Mucosa of stomach (tissue), 1 donor: ENCODE measurements around the gene NBEAL2.
"Not testable (repeated sequence)": the region's sequence is repeated elsewhere in the genome, so short reads cannot be mapped to it uniquely, and the experiment has no call there.

Experiments
- H3K27me3 ChIP-seq: one replicate; pipeline ENCODE4 v1.7.0; 2013; ENCODE audit warnings: mild to moderate bottlenecking, low read length; ENCODE audit not compliant: control insufficient read depth, insufficient read depth
- H3K36me3 ChIP-seq: one replicate; pipeline ENCODE4 v1.7.0; 2013; ENCODE audit warnings: low read length; ENCODE audit not compliant: control insufficient read depth, insufficient read depth
- H3K4me1 ChIP-seq: one replicate; pipeline ENCODE4 v1.7.0; 2013; ENCODE audit warnings: mild to moderate bottlenecking, low read length; ENCODE audit not compliant: control insufficient read depth, insufficient read depth
- H3K4me3 ChIP-seq: one replicate; pipeline ENCODE4 v1.7.0; 2013; ENCODE audit warnings: low read length
- H3K9ac ChIP-seq: one replicate; pipeline ENCODE4 v1.7.0; 2013; ENCODE audit warnings: mild to moderate bottlenecking, low read length, moderate library complexity
- H3K9me3 ChIP-seq: one replicate; pipeline ENCODE4 v1.7.0; 2013; ENCODE audit warnings: mild to moderate bottlenecking, low read length, moderate library complexity; ENCODE audit not compliant: control insufficient read depth
- donor health status: Pancreatic carcinoma.

The NBEAL2 gene

DNA sequence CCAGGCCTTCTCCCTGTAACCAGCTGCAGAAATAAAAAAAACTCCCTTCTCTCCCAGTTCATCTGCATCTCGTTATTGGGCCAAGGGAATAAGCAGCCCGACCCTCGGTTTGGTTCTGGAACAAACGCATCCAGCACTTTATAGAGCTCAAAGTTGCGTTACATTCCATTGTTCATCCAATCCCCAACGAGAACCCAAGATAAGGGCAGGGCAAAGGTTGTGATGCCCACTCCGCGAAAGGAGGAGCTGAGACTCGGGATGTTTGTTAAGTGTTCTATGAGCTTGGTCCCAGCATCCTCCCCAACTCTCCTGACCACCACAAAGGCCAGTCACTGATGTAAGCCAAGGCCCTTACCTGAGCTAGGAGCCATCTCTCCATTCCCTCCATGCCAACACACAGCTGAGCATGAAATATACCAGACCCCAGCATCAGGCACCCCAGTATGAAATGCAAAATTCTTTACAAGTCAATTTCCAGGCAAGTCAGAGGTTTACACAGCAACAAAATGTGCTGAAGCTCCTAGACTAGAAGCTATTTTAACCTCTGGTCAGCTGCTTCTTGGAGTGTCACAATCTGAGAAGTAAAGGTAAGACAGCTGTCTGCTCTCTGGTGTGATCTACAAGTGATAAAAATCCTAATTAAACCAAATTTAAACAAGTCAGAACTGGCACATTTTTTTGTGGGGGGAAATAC, 20.9 kb upstream of the NBEAL2 start:
- H3K4me1 ChIP-seq = peaks cover 70% of the 10 kb centered on the region

DNA sequence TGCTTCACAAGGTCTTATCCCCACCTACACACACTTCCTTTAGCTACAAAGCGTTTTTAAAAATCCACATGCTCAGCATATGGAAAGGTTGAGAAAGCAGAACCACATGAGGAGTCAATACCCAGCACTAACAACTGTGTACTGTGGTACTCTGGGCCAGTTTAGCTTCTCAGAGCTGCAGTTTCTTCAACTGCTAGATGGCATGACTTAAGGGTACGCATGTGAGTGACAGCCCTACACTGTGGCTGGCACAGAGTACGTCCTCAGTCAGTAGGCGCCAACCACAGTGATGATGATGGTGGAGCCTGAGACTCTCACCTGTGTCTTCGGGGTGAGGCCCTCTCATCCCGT, 20.3 kb upstream of the NBEAL2 start:
- Histone ChIP-seq H3K36me3 (no peaks in the 10 kb centered on the region), H3K27me3 (no peaks in the 10 kb centered on the region), H3K4me1 (peaks cover 65% of the 10 kb centered on the region), H3K9ac (no peak overlapping the region), H3K9me3 (no peaks in the 10 kb centered on the region), H3K4me3 (no peak overlapping the region)

More for the DNA sequence above, 20.9 kb upstream of the NBEAL2 start:
- Histone ChIP-seq H3K27me3 (no peaks in the 10 kb centered on the region), H3K9ac (no peak overlapping the region), H3K36me3 (no peaks in the 10 kb centered on the region), H3K4me3 (no peak overlapping the region), H3K9me3 (no peaks in the 10 kb centered on the region)

- no peaks in the 10 kb centered on the region for H3K27me3 ChIP-seq
- peaks cover 61% of the 10 kb centered on the region for H3K4me1 ChIP-seq
- no peaks in the 10 kb centered on the region for H3K36me3 ChIP-seq
- no peaks in the 10 kb centered on the region for H3K9me3 ChIP-seq
- H3K9ac ChIP-seq = no peak overlapping the region
- H3K4me3 ChIP-seq = no peak overlapping the region
Observed at GRCh38 chr3:46960081-46960701, 19.3 kb upstream of the NBEAL2 start.

GRCh38 chr3:46960835-46961234, 18.6 kb upstream of the NBEAL2 start:
- H3K27me3 ChIP-seq = no peaks in the 10 kb centered on the region
- H3K9me3 ChIP-seq = no peaks in the 10 kb centered on the region
- H3K4me3 ChIP-seq = no peak overlapping the region
- no peaks in the 10 kb centered on the region for H3K36me3 ChIP-seq
- no peak overlapping the region for H3K9ac ChIP-seq
- peaks cover 55% of the 10 kb centered on the region for H3K4me1 ChIP-seq

GRCh38 chr3:46962427-46962826, 17.0 kb upstream of the NBEAL2 start:
- H3K9ac ChIP-seq = no peak overlapping the region
- H3K9me3 ChIP-seq = no peaks in the 10 kb centered on the region
- no peaks in the 10 kb centered on the region for H3K27me3 ChIP-seq
- no peaks in the 10 kb centered on the region for H3K36me3 ChIP-seq
- no peak overlapping the region for H3K4me3 ChIP-seq
- H3K4me1 ChIP-seq = peaks cover 55% of the 10 kb centered on the region

GRCh38 chr3:46962990-46963389, 16.5 kb upstream of the NBEAL2 start:
- H3K9me3 ChIP-seq = no peaks in the 10 kb centered on the region
- no peak overlapping the region for H3K9ac ChIP-seq
- H3K36me3 ChIP-seq = no peaks in the 10 kb centered on the region
- no peak overlapping the region for H3K4me3 ChIP-seq
- H3K4me1 ChIP-seq = peaks cover 56% of the 10 kb centered on the region
- no peaks in the 10 kb centered on the region for H3K27me3 ChIP-seq

DNA sequence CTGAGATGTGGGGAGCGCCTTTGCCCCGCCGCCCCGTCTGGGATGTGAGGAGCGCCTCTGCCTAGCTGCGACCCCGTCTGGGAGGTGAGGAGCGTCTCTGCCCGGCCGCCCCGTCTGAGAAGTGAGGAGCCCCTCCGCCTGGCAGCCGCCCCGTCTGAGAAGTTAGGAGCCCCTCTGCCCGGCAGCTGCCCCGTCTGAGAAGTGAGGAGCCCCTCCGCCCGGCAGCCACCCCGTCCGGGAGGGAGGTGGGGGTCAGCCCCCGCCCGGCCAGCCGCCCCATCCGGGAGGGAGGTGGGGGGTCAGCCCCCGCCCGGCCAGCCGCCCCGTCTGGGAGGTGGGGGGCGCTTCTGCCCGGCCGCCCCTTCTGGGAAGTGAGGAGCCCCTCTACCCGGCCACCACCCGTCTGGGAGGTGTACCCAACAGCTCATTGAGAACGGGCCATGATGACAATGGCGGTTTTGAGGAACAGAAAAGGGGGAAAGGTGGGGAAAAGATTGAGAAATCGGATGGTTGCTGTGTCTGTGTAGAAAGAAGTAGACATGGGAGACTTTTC, 15.4 kb upstream of the NBEAL2 start:
- not testable (repeated sequence) for H3K27me3 ChIP-seq, H3K4me3 ChIP-seq, H3K9me3 ChIP-seq, H3K36me3 ChIP-seq, H3K9ac ChIP-seq
- H3K4me1 ChIP-seq = peaks cover 58% of the 10 kb centered on the region

GRCh38 chr3:46965151-46965550, 14.3 kb upstream of the NBEAL2 start:
- H3K27me3 ChIP-seq = no peaks in the 10 kb centered on the region
- no peaks in the 10 kb centered on the region for H3K36me3 ChIP-seq
- H3K9ac ChIP-seq = no peak overlapping the region
- H3K9me3 ChIP-seq = no peaks in the 10 kb centered on the region
- no peak overlapping the region for H3K4me3 ChIP-seq
- peaks cover 48% of the 10 kb centered on the region for H3K4me1 ChIP-seq

- H3K9ac ChIP-seq = no peak overlapping the region
- H3K36me3 ChIP-seq = no peaks in the 10 kb centered on the region
Observed at GRCh38 chr3:46966811-46967210, 12.7 kb upstream of the NBEAL2 start.

DNA sequence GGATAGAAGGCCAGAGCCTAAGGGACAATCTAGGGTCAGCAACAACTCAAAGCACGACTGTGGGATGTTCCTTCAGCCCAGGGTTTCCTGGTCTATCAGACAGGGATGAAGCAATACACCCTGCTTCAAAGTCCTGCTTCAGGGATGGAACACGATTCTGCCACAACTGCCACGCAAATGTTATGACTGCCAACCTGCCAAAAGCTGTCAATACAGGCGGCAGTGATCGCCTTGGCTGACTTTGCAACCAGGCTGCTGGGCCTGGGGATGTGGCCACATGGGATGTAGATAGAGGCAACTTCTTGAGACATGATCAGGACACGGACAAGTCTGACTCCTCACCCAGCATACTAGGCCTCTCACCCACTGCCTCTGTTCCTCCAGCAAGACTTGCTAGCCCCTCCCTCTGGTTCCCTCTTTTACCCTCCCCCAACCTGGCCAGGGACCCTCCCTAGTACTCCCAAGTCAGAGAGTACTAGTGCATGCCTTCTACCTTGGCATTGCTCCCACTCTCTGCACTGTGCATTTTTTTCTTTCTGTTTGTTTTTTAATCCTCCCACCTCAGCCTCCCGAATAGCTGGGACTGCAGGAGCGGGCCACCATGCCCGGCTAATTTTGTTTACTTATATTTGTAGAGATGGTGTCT, 10.6 kb upstream of the NBEAL2 start:
- Histone ChIP-seq H3K4me1 (peaks cover 49% of the 10 kb centered on the region), H3K9ac (no peak overlapping the region)

More at GRCh38 chr3:46966811-46967210, 12.7 kb upstream of the NBEAL2 start:
- Histone ChIP-seq H3K4me3 (no peak overlapping the region), H3K27me3 (no peaks in the 10 kb centered on the region), H3K4me1 (peaks cover 49% of the 10 kb centered on the region), H3K9me3 (no peaks in the 10 kb centered on the region)

DNA sequence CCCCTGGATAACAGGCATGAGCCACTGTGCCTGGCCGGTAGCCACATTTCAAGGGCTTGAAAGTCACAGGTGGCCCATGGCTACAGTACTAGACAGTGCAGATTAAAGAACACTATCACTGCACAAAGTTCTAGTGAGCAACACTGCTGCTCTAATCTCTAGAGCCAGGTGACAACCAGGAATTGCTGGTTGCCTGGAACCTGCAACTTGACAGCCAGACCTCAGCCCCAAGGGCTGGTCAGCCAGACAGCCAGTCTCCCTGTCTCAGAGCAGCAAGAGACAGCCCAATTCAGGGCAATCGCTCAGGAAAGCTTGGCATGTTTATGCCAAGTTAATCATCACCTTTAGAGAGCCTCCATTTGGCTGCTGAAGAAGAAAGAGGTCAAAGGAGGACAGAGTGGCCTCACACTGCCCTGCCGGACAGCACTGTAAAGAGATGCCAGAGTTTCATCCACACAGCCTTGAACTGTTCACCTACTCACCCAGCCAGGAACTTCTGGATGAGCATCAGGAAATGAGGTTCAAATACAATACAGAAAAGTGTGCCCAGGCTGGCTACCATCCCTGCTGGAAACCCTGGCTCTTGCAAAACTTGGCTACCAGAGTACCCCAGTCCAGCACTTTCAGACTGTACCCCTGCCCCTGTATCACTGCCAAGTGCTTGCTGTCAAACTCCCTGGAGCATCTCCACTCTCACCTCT, 8.9 kb upstream of the NBEAL2 start:
- Histone ChIP-seq H3K4me1 (peaks cover 49% of the 10 kb centered on the region), H3K27me3 (no peaks in the 10 kb centered on the region), H3K4me3 (no peak overlapping the region), H3K36me3 (no peaks in the 10 kb centered on the region), H3K9ac (no peak overlapping the region), H3K9me3 (no peaks in the 10 kb centered on the region)

More for the DNA sequence above, 10.6 kb upstream of the NBEAL2 start:
- no peaks in the 10 kb centered on the region for H3K36me3 ChIP-seq
- H3K9me3 ChIP-seq = no peaks in the 10 kb centered on the region
- H3K4me3 ChIP-seq = no peak overlapping the region
- no peaks in the 10 kb centered on the region for H3K27me3 ChIP-seq

DNA sequence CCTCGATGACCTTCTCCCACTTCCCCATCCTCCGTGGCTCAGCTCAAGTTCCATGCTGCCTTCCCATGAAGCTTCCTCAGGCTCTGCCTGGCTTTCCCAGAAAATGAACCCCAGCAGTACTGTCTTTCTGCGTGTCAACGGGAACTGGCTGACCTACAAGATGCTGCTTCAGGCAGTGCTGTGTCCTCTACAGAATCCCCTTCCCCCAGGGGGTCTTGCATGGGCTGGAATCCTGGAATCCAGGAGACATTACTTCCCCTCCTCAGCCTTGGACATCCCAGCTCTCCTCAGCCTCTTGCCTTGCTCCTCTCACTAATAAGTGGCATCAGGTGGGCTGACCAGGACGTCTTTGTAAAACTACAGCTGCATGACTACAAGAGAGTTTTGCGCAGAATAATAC, 8.3 kb upstream of the NBEAL2 start:
- Histone ChIP-seq H3K9ac (no peak overlapping the region), H3K4me1 (peaks cover 45% of the 10 kb centered on the region)

More for the DNA sequence above, 8.3 kb upstream of the NBEAL2 start:
- no peaks in the 10 kb centered on the region for H3K27me3 ChIP-seq
- H3K36me3 ChIP-seq = no peaks in the 10 kb centered on the region
- no peaks in the 10 kb centered on the region for H3K9me3 ChIP-seq
- no peak overlapping the region for H3K4me3 ChIP-seq
